ENCODE measurements around the gene DPH3.

The DPH3 gene

GRCh38 chr3:16233806-16234205, 30.9 kb downstream of the DPH3 start:
- Histone ChIP-seq H3K4me3 (ENCODE audit: insufficient read depth, low read length, poor library complexity, severe bottlenecking) (no peak overlapping the region), H3K9me2 (replicated peaks; ENCODE audit: insufficient read depth, low read length) (no peaks in the 10 kb centered on the region), H3K4me2 (ENCODE audit: low read depth, low read length, poor library complexity, severe bottlenecking) (no peak overlapping the region), H3K27ac (ENCODE audit: low read depth, low read length) (no peak overlapping the region), H3K9ac (ENCODE audit: low read length) (no peak overlapping the region), H3F3A (ENCODE audit: insufficient read depth) (no peaks in the 10 kb centered on the region), H3K9me3 (ENCODE audit: insufficient read depth, low read length) (no peaks in the 10 kb centered on the region), H4K20me1 (ENCODE audit: low read depth, low read length) (no peaks in the 10 kb centered on the region), H3K36me3 (ENCODE audit: low read length) (no peaks in the 10 kb centered on the region), H2AFZ (ENCODE audit: low read depth, low read length, severe bottlenecking) (no peak overlapping the region), H3K27me3 (ENCODE audit: low read length) (no peaks in the 10 kb centered on the region), H3K79me2 (ENCODE audit: insufficient read depth, low read length) (no peaks in the 10 kb centered on the region)
- TF ChIP-seq EZH2phosphoT487 (conservative IDR thresholded peaks at IDR 0.05; ENCODE audit: low read length) (no peak), CTCF (IDR thresholded peaks at IDR 0.05; ENCODE audit: insufficient read depth, low read length, poor library complexity, severe bottlenecking) (no peak)

GRCh38 chr3:16231983-16232382, 32.8 kb downstream of the DPH3 start:
- H3K9ac ChIP-seq (ENCODE audit: low read length): no peak overlapping the region
- H3K27ac ChIP-seq (ENCODE audit: low read depth, low read length): no peak overlapping the region
- no peak overlapping the region for H3K4me3 ChIP-seq (ENCODE audit: insufficient read depth, low read length, poor library complexity, severe bottlenecking)
- no peaks in the 10 kb centered on the region for H3K79me2 ChIP-seq (ENCODE audit: insufficient read depth, low read length)
- H3K9me3 ChIP-seq (ENCODE audit: insufficient read depth, low read length): no peaks in the 10 kb centered on the region
- H3F3A ChIP-seq (ENCODE audit: insufficient read depth): no peaks in the 10 kb centered on the region
- no peaks in the 10 kb centered on the region for H3K36me3 ChIP-seq (ENCODE audit: low read length)
- no peaks in the 10 kb centered on the region for H3K27me3 ChIP-seq (ENCODE audit: low read length)
- TF ChIP-seq CTCF (IDR thresholded peaks at IDR 0.05; ENCODE audit: insufficient read depth, low read length, poor library complexity, severe bottlenecking): no peak
- no peak for TF ChIP-seq EZH2phosphoT487 (conservative IDR thresholded peaks at IDR 0.05; ENCODE audit: low read length)
- H3K4me2 ChIP-seq (ENCODE audit: low read depth, low read length, poor library complexity, severe bottlenecking): no peak overlapping the region
- no peaks in the 10 kb centered on the region for H3K9me2 ChIP-seq (replicated peaks; ENCODE audit: insufficient read depth, low read length)
- no peak overlapping the region for H2AFZ ChIP-seq (ENCODE audit: low read depth, low read length, severe bottlenecking)
- H4K20me1 ChIP-seq (ENCODE audit: low read depth, low read length): no peaks in the 10 kb centered on the region

GRCh38 chr3:16229681-16230080, 35.1 kb downstream of the DPH3 start:
- Histone ChIP-seq H2AFZ (ENCODE audit: low read depth, low read length, severe bottlenecking) (no peak overlapping the region), H3K4me3 (ENCODE audit: insufficient read depth, low read length, poor library complexity, severe bottlenecking) (no peak overlapping the region), H3K9me3 (ENCODE audit: insufficient read depth, low read length) (no peaks in the 10 kb centered on the region), H3F3A (ENCODE audit: insufficient read depth) (no peaks in the 10 kb centered on the region), H3K79me2 (ENCODE audit: insufficient read depth, low read length) (no peaks in the 10 kb centered on the region), H3K27me3 (ENCODE audit: low read length) (no peaks in the 10 kb centered on the region), H3K27ac (ENCODE audit: low read depth, low read length) (no peak overlapping the region), H3K4me2 (ENCODE audit: low read depth, low read length, poor library complexity, severe bottlenecking) (no peak overlapping the region), H4K20me1 (ENCODE audit: low read depth, low read length) (no peaks in the 10 kb centered on the region), H3K36me3 (ENCODE audit: low read length) (no peaks in the 10 kb centered on the region), H3K9ac (ENCODE audit: low read length) (no peak overlapping the region), H3K9me2 (replicated peaks; ENCODE audit: insufficient read depth, low read length) (no peaks in the 10 kb centered on the region)
- no peak for TF ChIP-seq EZH2phosphoT487 (conservative IDR thresholded peaks at IDR 0.05; ENCODE audit: low read length)
- no peak for TF ChIP-seq CTCF (IDR thresholded peaks at IDR 0.05; ENCODE audit: insufficient read depth, low read length, poor library complexity, severe bottlenecking)
